NOMO-1 treated with dmso at 0.1 percent for 144 hours (cell line): ENCODE data around the gene PYGO2.
"Not testable (repeated sequence)": the region's sequence is repeated elsewhere in the genome, so short reads cannot be mapped to it uniquely, and the experiment has no call there.

Source experiments
- DNase-seq: peaks from one replicate; lab custom pipeline; 2025; ENCODE audit not compliant: unreplicated experiment; lab: John Stamatoyannopoulos, UW

Gene PYGO2

DNA sequence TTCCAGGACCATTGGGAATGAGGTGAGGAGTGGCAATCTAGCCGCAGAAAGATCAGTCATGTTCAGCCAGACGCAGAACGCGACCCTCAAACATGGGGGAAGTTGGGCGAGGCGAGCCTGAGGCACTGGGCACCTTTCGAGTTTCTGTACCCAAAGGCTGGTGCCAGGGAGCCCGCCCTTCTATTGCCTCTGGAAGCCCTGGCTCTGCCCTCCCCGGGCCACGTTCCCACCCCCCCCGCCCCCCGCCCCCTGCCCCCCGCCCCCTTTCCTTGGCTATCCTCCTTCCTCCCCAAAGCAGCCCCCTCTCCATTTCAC lies 38.8 kb upstream of the PYGO2 start:
- no peak for DNase-seq

DNA sequence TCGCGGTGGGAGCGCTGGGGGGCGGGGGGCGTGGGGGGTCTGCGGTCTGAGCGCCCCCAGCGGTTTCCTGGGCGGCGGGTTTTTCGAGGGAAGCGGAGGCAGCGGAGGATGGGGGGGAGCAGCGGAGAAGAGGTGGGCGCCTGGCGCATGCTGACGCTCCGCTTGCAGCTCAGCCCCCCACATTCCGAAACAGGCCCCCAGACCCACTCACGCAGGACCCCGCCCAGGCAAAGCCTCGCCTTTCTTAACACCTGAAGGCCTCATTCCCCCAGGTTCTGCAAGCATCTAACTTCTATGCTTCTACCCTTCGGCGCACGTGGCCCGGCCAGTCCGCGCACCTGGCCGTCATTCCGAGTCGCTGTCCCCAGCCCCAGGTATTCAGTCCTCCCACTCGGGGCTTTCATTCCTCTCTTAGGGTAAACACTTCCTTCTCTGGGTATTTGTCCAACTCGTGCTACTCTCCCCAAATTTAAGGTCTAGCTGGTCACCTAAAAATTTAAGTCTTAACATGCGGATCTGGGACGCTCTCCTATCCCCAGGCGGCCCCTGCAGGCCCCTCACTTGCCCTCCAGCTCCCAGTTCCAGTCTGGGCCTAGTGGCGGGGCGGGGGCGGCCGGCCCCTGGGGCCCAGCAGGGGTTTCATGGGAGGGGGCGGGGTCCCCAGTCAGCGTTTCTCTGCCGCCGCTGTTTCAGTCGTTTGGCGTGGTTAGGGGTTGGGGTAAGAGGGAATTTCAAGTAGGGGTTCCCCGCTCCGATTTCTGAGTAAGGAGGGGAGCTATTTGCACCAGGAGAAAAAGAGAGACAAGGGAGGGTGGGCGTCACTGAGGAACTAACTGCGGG lies 38.2 kb upstream of the PYGO2 start:
- no peak for DNase-seq

DNA sequence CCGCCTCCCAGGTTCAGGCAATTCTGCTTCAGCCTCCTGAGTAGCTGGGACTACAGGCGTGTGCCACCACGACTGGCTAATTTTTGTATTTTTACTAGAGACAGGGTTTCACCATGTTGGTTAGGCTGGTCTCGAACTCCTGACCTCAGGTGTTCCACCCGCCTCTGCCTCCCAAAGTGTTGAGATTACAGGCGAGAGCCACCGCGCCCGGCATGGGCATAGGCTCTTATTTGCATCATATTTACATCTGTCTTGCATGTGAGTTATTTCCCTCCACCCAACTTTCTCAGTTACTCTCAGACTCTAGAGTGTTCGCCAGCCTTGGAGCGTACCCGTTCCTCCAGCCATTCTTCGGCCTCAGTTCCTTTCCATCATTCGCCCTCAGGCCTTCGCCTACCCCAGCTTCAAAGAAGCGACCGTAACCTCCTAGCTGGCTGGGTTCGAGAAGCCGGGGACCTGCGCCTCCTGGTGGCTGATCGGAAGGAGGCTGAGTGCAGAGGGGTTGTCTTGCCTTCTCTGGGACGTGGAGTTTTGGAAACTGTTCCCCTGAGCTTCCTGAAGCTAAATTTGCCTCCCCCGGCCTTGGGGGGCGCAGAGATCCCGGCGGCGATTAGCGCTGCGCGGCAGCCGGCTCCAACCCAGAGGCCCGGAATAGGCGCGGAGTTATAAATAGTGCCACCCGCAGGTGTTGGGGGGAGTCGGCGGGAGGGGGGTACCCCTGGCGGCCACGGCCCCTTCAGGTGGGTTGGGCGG lies 37.4 kb upstream of the PYGO2 start:
- DNase-seq = peak; percentile 57

DNA sequence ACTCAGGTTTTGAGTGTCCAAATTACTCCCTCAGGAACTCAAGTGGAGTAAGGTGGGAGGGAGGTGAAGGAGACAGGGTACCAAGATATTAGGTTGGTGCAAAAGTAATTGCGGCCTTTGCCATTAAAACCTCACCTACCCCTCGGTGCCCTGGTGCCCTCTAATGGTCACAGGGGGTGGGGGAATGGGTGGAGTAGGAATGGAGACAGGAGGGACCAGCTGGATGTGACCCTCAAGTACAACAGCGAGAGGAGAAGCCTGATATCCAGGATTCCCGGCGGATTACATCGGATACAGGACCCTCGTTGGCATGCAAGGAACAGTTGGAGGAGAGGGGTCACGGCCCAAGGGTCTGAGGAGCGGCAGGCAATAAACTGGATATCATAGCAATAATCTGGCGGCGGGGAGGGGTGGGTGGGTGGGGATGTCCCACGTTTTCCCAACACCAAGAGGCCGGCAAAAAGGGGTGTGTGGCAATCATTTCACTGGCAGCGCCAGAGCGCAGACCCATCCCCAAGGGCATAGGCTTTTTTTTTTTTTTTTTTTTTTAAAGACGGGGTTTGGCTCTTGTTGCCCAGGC lies 36.7 kb upstream of the PYGO2 start:
- no peak for DNase-seq

DNA sequence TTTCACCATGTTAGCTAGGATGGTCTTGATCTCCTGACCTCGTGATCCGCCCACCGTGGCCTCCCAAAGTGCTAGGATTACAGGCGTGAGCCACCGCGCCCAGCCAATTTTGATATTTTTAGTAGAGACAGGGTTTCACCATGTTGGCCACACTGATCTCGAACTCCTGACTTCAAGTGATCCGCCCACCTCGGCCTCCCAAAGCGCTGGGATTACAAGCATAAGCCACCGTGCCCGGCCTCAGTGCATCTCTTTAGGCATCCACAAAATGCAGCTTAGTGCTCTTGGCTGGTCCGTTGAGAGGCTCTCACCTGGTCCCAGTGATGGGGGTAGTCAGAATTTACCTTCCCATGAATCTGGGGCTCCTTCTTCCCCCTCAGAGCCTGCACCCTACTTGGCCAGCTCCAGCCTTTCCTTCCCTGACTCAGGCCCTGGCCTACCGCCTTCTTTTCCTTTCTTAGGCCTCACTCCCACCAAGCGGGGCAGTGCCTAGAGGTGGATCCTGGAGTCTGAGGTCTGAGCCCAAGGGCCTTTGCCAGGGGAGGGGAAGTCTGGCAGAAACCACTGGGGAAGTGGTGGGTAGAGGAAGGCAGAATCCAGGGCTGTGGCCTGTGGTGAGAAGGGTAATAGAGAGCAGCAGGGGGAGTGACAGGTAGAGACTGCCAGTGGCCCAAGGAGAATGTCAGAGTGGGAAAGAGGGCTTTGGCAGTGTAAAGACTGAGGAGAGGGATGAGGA lies 35.6 kb upstream of the PYGO2 start:
- DNase-seq = no peak

DNA sequence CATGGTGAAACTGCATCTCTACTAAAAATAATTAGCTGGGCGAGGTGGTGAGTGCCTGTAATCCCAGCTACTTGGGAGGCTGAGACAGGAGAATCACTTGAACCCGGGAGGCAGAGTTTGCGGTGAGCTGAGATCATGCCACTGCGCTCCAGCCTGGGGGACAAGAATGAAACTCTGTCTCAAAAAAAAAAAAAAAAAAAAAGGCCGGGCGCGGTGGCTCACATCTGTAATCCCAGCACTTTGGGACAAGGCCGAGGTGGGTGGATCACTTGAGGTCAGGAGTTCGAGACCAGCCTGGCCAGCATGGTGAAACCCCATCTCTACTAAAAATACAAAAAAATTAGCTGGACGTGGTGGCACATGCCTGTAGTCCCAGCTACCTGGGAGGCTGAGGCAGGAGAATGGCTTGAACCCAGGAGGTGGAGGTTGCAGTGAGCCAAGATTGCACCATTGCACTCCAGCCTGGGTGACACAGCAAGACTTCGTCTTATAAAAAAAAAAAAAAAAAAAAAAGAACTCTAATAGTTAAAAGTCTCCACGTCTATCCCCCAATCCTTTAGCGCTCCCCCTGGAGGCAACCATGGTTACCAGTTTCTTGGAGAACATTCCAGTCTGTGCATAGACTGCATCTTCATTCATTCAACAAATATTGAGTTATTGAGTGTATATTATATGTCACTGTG lies 33.9 kb upstream of the PYGO2 start:
- not testable (repeated sequence) for DNase-seq

DNA sequence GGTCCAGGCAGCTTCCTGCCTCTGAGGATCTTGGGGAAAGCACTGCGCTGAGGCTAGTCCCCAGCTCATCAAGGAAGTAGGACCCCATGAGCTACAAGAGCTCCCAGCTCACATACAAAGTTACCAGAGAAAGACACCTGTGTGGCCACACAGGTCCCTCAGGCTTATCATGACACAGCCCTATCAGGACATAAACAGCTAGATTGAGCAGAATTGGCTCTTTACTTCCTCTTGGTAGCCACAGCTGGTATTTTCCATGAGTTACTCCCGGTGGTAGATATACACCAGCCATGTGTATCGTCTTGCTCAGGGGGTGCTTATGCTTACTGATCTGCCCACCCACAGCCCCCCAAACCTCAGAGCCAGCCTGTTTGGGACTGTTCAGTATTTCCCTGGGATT lies 33.0 kb upstream of the PYGO2 start:
- DNase-seq = no peak

DNA sequence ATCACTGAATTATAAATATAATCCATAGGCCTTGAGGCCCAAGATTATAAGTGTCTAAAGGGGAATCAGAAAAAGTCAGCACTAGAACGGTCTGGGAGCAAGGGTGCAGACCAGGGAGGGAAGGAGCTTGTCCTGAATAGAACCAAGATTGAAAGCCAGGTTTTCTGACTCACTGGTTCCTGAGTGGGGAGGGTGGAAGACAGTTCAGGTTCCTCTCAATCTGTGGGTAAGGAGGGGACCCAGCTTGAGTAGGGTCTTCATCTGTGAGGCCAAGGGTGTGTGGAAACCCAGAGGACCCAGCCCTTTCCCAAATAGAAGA lies 32.6 kb upstream of the PYGO2 start:
- no peak for DNase-seq

DNA sequence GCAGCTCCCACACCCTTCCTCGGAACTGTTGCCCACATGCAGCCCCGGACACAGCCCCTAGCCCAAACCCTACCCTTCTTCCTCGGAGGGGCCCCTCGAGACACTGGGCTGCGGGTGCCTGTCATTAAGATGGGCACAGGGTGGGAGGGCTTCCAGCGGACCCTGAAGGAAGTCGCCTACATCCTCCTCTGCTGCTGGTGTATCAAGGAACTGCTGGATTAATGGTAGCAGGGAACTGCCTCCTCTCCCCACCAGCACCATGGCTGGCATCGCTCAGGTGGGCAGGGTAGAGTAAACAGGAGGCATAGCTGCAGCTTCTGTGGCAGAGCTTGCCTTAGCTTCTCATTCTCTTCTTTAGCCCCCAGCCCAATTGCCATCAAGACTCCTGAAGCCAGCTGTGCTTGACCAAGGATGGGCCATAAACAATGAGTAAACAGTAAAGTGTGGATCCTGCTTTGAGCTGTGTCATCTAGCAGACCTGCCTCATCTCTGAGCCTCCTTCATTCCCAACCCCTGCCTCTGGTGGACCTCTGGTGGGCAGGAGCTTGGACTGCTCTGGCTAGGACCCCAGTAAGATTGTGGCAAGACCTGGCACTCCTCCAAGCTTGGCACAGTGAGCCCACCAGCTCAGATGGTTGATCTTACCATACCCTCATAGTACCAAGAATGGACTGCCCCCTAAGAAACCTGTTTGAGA lies 32.1 kb upstream of the PYGO2 start, which contains the start of gene LENEP:
TSS of gene LENEP (plus strand) at position 15 of the 697 bp plus-strand sequence. CDS start at position 37, 22 bp downstream.
- DNase-seq = no peak

DNA sequence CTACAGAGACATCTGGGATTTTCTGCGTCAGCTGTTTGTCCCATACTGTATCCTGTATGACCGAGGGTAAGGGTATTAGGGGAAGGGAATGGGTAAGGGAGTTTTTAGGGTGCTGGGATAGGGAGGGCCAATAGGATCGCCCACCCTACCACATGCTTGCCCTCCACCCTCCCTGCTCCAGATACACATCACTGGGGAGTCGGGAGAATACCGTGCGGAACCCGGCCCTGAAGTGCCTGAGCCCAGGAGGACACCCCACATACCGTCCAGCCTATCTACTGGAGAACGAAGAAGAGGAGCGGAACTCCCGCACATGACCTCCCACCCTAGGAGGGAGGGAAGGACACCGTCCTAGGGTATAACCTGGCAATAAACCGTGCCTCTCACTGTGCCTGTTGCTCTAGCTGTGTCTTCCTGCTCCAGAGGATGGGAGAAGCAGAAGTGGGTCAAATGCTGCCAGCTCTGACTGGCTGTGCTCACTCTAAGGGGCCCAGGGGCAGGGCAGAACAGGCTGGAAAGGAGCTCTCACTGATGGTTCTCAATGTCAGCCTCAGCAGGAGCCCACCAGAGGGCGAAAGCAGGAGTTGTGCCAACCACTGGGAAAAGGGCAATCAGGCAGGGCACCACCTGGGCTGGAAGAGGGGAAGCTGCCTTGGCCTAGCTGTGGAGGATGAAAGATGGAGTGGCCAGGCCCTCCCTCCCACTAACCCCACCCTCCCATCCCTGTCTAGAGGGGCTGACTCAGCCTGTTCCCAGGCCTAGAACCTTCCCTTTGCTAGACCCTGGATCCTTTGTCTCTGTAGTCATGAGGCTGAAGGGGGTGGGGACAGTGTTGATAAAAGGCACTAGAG lies 31.4 kb upstream of the PYGO2 start:
- no peak for DNase-seq

DNA sequence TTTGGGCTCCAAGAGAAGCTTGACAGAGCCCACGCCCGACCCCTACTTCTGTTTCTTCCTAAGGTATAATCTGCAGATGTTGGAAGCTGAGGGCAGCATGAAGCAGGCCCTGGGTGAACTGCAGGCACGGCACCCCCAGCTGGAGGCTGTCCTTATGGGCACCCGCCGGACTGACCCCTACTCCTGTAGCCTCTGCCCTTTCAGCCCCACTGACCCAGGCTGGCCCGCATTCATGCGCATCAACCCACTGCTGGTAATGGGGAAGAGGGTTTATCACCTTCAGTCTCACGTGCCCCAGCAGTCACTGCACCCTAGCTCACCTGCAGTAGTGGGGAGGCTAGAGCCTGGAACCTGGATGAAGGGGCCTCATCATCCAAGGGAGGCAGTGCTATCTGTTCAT lies 28.7 kb upstream of the PYGO2 start:
- no peak for DNase-seq

DNA sequence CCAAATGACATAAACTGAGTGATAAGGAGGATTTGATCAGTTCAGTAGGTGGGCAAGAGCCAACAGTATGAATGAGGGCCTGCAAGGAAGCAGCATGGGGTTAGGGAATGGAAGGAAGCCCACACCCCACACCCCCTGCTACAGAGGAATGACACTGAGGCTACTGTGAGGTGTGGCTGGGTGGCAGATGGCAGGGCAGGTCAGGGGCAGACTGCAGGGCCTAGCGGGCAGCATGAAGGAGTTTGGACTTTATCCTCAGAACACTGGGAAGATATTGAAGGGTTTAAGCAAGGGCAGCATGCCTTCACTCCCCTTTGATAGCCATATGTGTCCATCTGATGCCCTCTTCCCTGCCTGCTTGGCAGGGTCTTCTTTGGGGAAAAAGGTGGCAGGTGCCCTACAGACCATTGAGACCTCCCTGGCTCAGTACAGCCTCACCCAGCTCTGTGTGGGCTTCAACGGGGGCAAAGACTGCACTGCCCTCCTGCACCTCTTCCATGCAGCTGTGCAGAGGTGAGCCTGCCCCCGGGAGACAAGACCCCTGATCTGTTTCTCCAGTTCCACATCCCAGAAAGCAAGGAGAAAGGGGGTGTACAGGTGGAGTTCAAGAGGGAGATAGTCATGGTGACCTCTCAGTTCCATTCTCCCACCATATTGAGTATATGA lies 27.7 kb upstream of the PYGO2 start:
- DNase-seq = no peak

DNA sequence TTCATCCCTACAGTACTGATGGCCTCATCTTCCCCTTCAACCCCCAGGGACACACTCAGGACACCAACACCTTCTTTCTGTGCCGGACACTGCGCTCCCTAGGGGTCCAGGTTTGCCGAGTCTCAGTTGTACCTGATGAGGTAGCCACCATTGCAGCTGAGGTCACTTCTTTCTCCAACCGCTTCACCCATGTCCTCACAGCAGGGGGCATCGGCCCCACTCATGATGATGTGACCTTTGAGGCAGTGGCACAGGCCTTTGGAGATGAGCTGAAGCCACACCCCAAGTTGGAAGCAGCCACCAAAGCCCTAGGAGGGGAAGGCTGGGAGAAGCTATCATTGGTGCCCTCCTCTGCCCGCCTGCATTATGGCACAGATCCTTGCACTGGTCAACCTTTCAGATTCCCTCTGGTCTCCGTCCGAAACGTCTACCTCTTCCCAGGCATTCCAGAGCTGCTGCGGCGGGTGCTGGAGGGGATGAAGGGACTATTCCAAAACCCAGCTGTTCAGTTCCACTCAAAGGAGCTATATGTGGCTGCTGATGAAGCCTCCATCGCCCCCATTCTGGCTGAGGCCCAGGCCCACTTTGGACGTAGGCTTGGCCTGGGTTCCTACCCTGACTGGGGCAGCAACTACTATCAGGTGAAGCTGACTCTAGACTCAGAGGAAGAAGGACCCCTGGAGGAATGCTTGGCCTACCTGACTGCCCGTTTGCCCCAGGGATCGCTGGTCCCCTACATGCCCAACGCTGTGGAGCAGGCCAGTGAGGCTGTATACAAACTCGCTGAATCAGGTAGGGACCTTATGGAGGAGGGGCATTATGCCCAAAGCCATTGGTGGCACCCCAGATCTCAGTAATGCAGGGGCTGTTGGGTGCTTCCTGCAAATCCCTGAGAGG lies 26.7 kb upstream of the PYGO2 start:
- DNase-seq = no peak

DNA sequence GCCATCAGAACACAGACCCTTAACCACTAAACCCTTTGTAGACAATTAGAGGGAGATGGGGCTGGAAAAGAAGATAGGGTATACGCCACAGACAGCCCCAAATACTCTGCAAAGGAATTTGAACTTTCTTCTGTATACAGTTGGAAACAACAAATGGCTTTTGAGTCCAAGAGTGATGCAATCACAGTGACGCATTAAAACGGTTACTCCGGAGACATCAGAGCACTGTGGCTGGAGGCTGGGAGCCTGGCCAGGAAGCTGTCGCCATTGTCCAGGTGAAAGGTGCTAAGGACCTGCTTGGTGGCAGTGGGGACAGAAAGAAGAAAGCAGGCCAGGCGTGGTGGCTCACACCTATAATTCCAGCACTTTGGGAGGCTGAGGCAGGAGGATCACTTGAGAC lies 25.7 kb upstream of the PYGO2 start:
- no peak for DNase-seq

DNA sequence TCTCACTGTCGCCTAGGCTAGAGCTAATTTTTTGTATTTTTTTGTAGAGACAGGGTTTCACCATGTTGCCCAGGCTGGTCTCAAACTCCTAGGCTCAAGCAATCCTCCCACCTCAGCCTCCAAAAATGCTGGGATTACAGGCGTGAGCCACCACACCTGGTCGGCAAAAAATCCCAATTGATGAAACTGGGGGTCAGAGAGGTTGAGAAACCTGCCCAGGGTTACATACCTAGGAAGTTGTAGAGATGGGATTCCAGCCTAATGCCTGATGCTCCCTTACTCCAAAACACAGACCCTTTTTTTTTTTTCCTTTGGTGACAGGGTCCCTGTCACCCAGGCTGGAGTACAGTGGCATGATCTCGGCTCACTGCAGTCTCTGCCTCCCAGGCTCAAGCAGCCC lies 25.2 kb upstream of the PYGO2 start:
- not testable (repeated sequence) for DNase-seq

DNA sequence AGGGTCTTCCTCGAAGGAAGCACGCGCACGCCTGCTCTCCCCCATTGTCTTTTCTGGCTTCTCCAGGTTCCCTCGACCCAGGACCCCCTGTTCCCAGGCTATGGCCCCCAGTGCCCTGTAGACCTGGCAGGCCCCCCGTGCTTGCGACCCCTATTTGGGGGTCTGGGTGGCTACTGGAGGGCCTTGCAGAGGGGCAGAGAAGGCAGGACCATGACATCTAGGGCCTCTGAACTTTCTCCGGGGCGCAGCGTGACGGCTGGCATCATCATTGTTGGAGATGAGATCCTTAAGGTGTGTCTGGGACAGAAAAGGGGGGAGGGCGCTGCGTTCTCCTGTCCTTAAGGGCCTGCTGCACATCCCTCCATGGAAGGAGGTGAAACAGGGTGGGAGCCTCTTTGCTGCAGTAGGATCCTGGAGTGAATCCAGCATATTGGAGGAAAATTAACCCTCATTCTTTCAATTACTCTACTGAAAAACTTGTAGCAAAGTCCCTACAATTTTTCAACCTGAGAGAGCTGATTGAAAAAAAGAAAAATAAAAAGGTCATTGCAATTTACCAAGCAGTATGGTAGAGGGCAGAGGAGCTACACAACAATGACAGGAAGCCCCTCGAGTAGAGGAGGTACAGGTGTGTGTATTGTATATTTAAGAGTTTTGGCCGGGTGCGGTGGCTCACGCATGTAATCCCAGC lies 22.3 kb upstream of the PYGO2 start:
- no peak for DNase-seq

DNA sequence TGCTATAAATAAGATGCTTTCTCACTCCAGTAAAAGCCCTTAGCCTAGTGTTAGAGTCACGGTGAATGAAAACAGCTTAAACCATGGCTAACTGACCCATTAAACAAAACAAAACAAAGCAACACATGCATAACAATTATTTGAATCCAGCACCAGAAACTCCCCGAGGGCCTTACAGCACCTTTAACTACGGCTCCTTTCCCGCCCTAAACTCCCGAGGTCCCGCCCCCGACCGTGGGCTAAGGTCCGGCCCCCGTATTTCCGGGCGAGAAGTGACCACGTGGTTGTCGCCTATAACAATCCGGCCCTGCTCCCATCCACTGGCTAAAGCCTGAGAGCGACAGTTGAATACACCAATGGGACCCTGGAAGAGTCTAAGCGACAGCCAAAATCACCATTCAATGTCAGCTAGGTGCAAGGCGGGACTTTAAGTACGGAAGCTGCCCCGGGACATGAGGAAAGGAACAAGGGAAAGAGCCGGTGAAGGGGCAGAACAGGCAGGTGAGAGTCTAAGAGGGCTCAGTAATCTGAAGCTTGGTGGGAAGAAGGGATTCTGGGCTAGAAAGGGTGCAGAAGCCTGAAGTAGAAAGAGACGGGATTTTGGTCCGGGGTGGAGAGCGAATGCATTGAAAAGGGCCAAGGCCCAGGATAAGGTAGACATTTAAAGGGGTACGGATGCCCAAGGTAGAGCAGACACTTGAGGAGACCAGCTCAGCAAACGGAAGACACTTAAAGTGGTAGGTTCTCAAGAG lies 21.5 kb upstream of the PYGO2 start, which contains the start of gene FLAD1:
TSS of gene FLAD1 (plus strand) at position 448 of the 752 bp plus-strand sequence. CDS start 351 bp downstream, outside the sequence.
- peak; percentile 99 for DNase-seq
